ENCODE results near the gene ZC3H7B. TPM values are rescaled to one million over a fixed set of nuclear protein-coding genes. Genes with fewer than 3 reads are reported as not detected.

ZC3H7B gene
- total and polyA plus RNA-seq, 2 donors (not counting 3 experiments of a cell fraction or from before 2014, with no cell fraction given) = 66.8 to 95.9 TPM

DNA sequence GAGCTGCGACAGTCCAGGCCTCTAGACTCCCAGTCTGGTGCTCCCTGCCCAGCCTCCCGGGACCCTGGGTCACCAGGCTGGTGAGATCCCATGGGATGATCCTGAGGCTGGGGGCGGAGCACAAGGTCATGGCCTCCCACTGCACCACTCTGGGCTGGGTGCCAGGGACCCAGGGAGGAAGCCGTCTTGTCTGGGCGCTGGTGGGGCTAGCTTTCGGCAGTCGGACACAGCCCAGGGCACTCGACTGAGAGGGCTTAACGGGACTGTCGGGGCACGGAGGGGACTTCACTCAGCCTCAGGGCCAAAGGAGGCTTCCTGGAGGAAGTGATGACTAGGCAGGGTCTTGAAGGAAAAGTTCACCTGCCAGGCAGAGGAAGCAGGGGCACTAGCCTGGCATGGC is 39.0 kb downstream of the ZC3H7B start:
- no peaks in the 10 kb centered on the region for H3K79me2 ChIP-seq (ENCODE audit: control insufficient read depth, insufficient read depth, low read length)
- H3K4me1 ChIP-seq (ENCODE audit: control insufficient read depth, extremely low read depth, insufficient read depth, low read length) = peaks cover 13% of the 10 kb centered on the region
- no peak overlapping the region for H3K27ac ChIP-seq (ENCODE audit: insufficient read depth, low read depth, low read length)
- DNase-seq (ENCODE audit: low read depth, low spot score) (no peak), FAIRE-seq (no peak)
- H3K4me2 ChIP-seq (ENCODE audit: insufficient read depth, low read length) = no peak overlapping the region
- no peak for TF ChIP-seq MYC (IDR thresholded peaks at IDR 0.05; ENCODE audit: low read depth, low read length)
- no peak for TF ChIP-seq POLR2A (IDR thresholded peaks at IDR 0.05; ENCODE audit: low read depth, low read length)
- no peak for TF ChIP-seq POLR2AphosphoS5 (IDR thresholded peaks at IDR 0.05; ENCODE audit: insufficient read depth, low read depth, low read length)
- TF ChIP-seq EZH2 (IDR thresholded peaks at IDR 0.05; ENCODE audit: borderline replicate concordance, low read depth, low read length, severe bottlenecking) = no peak
- TF ChIP-seq, protein P1, sequence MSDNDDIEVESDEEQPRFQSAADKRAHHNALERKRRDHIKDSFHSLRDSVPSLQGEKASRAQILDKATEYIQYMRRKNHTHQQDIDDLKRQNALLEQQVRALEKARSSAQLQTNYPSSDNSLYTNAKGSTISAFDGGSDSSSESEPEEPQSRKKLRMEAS (IDR thresholded peaks at IDR 0.05; ENCODE audit: insufficient read depth, insufficient read length) = no peak
- TF ChIP-seq, protein P2, sequence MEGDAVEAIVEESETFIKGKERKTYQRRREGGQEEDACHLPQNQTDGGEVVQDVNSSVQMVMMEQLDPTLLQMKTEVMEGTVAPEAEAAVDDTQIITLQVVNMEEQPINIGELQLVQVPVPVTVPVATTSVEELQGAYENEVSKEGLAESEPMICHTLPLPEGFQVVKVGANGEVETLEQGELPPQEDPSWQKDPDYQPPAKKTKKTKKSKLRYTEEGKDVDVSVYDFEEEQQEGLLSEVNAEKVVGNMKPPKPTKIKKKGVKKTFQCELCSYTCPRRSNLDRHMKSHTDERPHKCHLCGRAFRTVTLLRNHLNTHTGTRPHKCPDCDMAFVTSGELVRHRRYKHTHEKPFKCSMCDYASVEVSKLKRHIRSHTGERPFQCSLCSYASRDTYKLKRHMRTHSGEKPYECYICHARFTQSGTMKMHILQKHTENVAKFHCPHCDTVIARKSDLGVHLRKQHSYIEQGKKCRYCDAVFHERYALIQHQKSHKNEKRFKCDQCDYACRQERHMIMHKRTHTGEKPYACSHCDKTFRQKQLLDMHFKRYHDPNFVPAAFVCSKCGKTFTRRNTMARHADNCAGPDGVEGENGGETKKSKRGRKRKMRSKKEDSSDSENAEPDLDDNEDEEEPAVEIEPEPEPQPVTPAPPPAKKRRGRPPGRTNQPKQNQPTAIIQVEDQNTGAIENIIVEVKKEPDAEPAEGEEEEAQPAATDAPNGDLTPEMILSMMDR (IDR thresholded peaks at IDR 0.05; ENCODE audit: extremely low read depth in 1 of 2, insufficient read depth in 1 of 2, low read depth in 1 of 2, low read length in 2 of 2) = no peak
- TF ChIP-seq GATA2 (IDR thresholded peaks at IDR 0.05; ENCODE audit: insufficient read depth, insufficient read length, low read depth, low read length) = no peak
- no peak for TF ChIP-seq JUN (IDR thresholded peaks at IDR 0.05; ENCODE audit: borderline replicate concordance, insufficient read depth, insufficient read length, low read depth)
- TF ChIP-seq FOS (IDR thresholded peaks at IDR 0.05; ENCODE audit: borderline replicate concordance, insufficient read depth, low read length) = no peak
- H3K9ac ChIP-seq (replicated peaks; ENCODE audit: extremely low read depth, insufficient read depth, low read length) = no peak overlapping the region
- no peaks in the 10 kb centered on the region for H3K9me3 ChIP-seq (replicated peaks; ENCODE audit: control insufficient read depth, insufficient read depth, low read length)
- H3K4me3 ChIP-seq (replicated peaks in 1 of 3; ENCODE audit: insufficient read depth in 1 of 3, low read depth in 1 of 3, low read length in 3 of 3) = no peak overlapping the region
- no peaks in the 10 kb centered on the region for H4K20me1 ChIP-seq (replicated peaks; ENCODE audit: control insufficient read depth, extremely low read depth, insufficient read depth, low read length)
- no peaks in the 10 kb centered on the region for H3K9me1 ChIP-seq (replicated peaks; ENCODE audit: control insufficient read depth, extremely low read depth, insufficient read depth, low read length)
- BruUV-seq (replicated peaks) = no TSS peak
- H2AFZ ChIP-seq (ENCODE audit: low read depth, low read length) = no peak overlapping the region
- H3K27me3 ChIP-seq (ENCODE audit: control insufficient read depth in 2 of 2, insufficient read depth in 2 of 2, low read length in 2 of 2) = no peaks in the 10 kb centered on the region
- H3K36me3 ChIP-seq (ENCODE audit: control insufficient read depth in 2 of 2, extremely low read depth in 1 of 2, insufficient read depth in 2 of 2, low read length in 2 of 2) = peaks cover 9 to 53% of the 10 kb centered on the region in 2 experiments
- intact Hi-C loops (cut with micrococcal nuclease) (no loop called here), dilution Hi-C loops (cut with MboI; ENCODE audit: extremely low pct_ligation_motif_present, low sequenced_read_pairs) (no loop called here)
- POLR2A ChIA-PET = interaction anchor here (0.6 kb wide), 2 partner anchors 24 to 63 kb away, joined by 3 to 6 read pairs; no protein-coding TSS in a partner anchor
- CTCF ChIA-PET = no interaction called here

All from endothelial cell of umbilical vein (primary cell).